CD8-positive, alpha-beta memory T cell (primary cell): ENCODE measurements around the gene SLC4A8. TPM values are rescaled to one million over a fixed set of nuclear protein-coding genes. Genes with fewer than 3 reads are reported as not detected.

Experiments used
- CTCF ChIA-PET: fragments of 350-600 bp; sonication (Branson Sonifier 250); formaldehyde crosslinking; loops from one replicate; lab custom pipeline; 2021; ENCODE audit warnings: antibody characterized with exemption; lab: Charles Lee
- POLR2A ChIA-PET: fragments of 350-600 bp; sonication (Branson Sonifier 250); formaldehyde crosslinking; loops from one replicate; lab custom pipeline; 2021; ENCODE audit warnings: antibody characterized with exemption; lab: Charles Lee
- DNase-seq, 5 donors: peaks; one replicate each; pipeline versions ENCODE4 v3.0.0 to v3.0.0-alpha.2; 2020 to 2022; ENCODE audit warnings: mixed read lengths in 1 of 5
- H3K27ac ChIP-seq: one replicate; pipeline ENCODE4 v1.7.0; 2013; ENCODE audit warnings: low read depth, mild to moderate bottlenecking, low read length, moderate library complexity
- H3K27me3 ChIP-seq: 2 replicates; pipeline ENCODE4 v1.7.0; 2013; ENCODE audit warnings: low read length, mild to moderate bottlenecking; ENCODE audit not compliant: insufficient read depth, poor library complexity, severe bottlenecking
- H3K36me3 ChIP-seq: 2 replicates; pipeline ENCODE4 v1.7.0; 2013; ENCODE audit warnings: mild to moderate bottlenecking, low read length, moderate library complexity; ENCODE audit not compliant: insufficient read depth
- H3K4me1 ChIP-seq: 2 replicates; pipeline ENCODE4 v1.7.0; 2013; ENCODE audit warnings: mild to moderate bottlenecking, low read length, moderate library complexity; ENCODE audit not compliant: insufficient read depth
- H3K4me3 ChIP-seq: 2 replicates; pipeline ENCODE4 v1.7.0; 2013; ENCODE audit warnings: mild to moderate bottlenecking, low read length
- H3K9me3 ChIP-seq: 2 replicates; pipeline ENCODE4 v1.7.0; 2013; ENCODE audit warnings: mild to moderate bottlenecking, low read length
- H3K27ac Mint-ChIP-seq, 8 donors: one replicate each; pipeline ENCODE4 v1.8.0; 2020 to 2021; ENCODE audit warnings: mixed read lengths in 8 of 8, mild to moderate bottlenecking in 6 of 8, inconsistent platforms in 3 of 8, moderate library complexity in 3 of 8
- H3K27me3 Mint-ChIP-seq, 2 donors: one replicate each; pipeline ENCODE4 v1.8.0; 2020 to 2021; ENCODE audit warnings: mixed read lengths in 2 of 2, mild to moderate bottlenecking in 1 of 2, moderate library complexity in 1 of 2
- H3K36me3 Mint-ChIP-seq, 3 donors: one replicate each; pipeline ENCODE4 v1.8.0; 2020 to 2021; ENCODE audit warnings: mixed read lengths in 3 of 3, inconsistent platforms in 1 of 3, mild to moderate bottlenecking in 1 of 3
- H3K4me1 Mint-ChIP-seq, 3 donors: one replicate each; pipeline ENCODE4 v1.8.0; 2020 to 2021; ENCODE audit warnings: mixed read lengths in 3 of 3, inconsistent platforms in 1 of 3, mild to moderate bottlenecking in 1 of 3
- H3K4me3 Mint-ChIP-seq, 7 donors: one replicate each; pipeline ENCODE4 v1.8.0; 2020 to 2021; ENCODE audit warnings: mixed read lengths in 7 of 7, mild to moderate bottlenecking in 6 of 7, moderate library complexity in 4 of 7, inconsistent platforms in 2 of 7
- H3K9me3 Mint-ChIP-seq, 5 donors: one replicate each; pipeline ENCODE4 v1.8.0; 2020 to 2022; ENCODE audit warnings: mixed read lengths in 5 of 5, mild to moderate bottlenecking in 3 of 5, moderate library complexity in 2 of 5, inconsistent platforms in 1 of 5
- polyA plus RNA-seq: library from polyadenylated mRNA; unstranded; fragments of 300-500 nt; fragmentation: Illumina TruSeq; gene quantifications from one replicate; pipeline ENCODE4 v1.2.3, GENCODE V29; 2021
- total RNA-seq, 2 experiments: library from RNA; stranded (reverse); gene quantifications; one replicate each; pipeline ENCODE4 v1.2.3, GENCODE V29; 2021

Gene SLC4A8
- total and polyA plus RNA-seq, 3 experiments from 2014 or later: 0.64 to 2.2 (median 2.0) TPM

- peaks cover 3% of the 10 kb centered on the region for H3K4me1 ChIP-seq
- POLR2A ChIA-PET: no interaction called here
- Mint-ChIP-seq H3K4me1 (peaks cover 2 to 3% (median 3%) of the 10 kb centered on the region in 3 donors), H3K27ac (peak overlapping the region in 1 of 8 donors; percentile 11), H3K4me3 (no peak overlapping the region), H3K27me3 (no peaks in the 10 kb centered on the region), H3K36me3 (peaks cover 0 to 2% (median 0%) of the 10 kb centered on the region in 3 donors), H3K9me3 (no peaks in the 10 kb centered on the region)
- CTCF ChIA-PET: no interaction called here
- no peaks in the 10 kb centered on the region for H3K9me3 ChIP-seq
- no peaks in the 10 kb centered on the region for H3K36me3 ChIP-seq
- no peak for DNase-seq
- no peak overlapping the region for H3K27ac ChIP-seq
- H3K4me3 ChIP-seq: no peak overlapping the region
- H3K27me3 ChIP-seq: no peaks in the 10 kb centered on the region
These were observed 23.6 kb upstream of the SLC4A8 start for GRCh38 chr12:51401020-51401419.

- Histone ChIP-seq H3K36me3 (no peaks in the 10 kb centered on the region), H3K27ac (no peak overlapping the region), H3K4me1 (no peaks in the 10 kb centered on the region), H3K9me3 (no peaks in the 10 kb centered on the region), H3K4me3 (no peak overlapping the region), H3K27me3 (no peaks in the 10 kb centered on the region)
- no peak overlapping the region for H3K27ac Mint-ChIP-seq
- CTCF ChIA-PET: no interaction called here
- no peak for DNase-seq
- H3K4me1 Mint-ChIP-seq: no peaks in the 10 kb centered on the region
- H3K36me3 Mint-ChIP-seq: peaks cover 0 to 2% (median 0%) of the 10 kb centered on the region in 3 donors
- H3K4me3 Mint-ChIP-seq: no peak overlapping the region
- H3K9me3 Mint-ChIP-seq: no peaks in the 10 kb centered on the region
- no peaks in the 10 kb centered on the region for H3K27me3 Mint-ChIP-seq
- POLR2A ChIA-PET: no interaction called here
These were observed 23.1 kb upstream of the SLC4A8 start for GRCh38 chr12:51401486-51401885.

GRCh38 chr12:51401900-51402299 is 22.7 kb upstream of the SLC4A8 start:
- Histone ChIP-seq H3K4me3 (no peak overlapping the region), H3K27ac (no peak overlapping the region), H3K9me3 (no peaks in the 10 kb centered on the region), H3K36me3 (no peaks in the 10 kb centered on the region), H3K27me3 (no peaks in the 10 kb centered on the region), H3K4me1 (no peaks in the 10 kb centered on the region)
- no peak overlapping the region for H3K4me3 Mint-ChIP-seq
- POLR2A ChIA-PET: no interaction called here
- H3K27me3 Mint-ChIP-seq: no peaks in the 10 kb centered on the region
- no peak for DNase-seq
- H3K9me3 Mint-ChIP-seq: no peaks in the 10 kb centered on the region
- peaks cover 0 to 2% (median 0%) of the 10 kb centered on the region in 3 donors for H3K36me3 Mint-ChIP-seq
- no peaks in the 10 kb centered on the region for H3K4me1 Mint-ChIP-seq
- CTCF ChIA-PET: no interaction called here
- peak overlapping the region in 1 of 8 donors; percentile 24 for H3K27ac Mint-ChIP-seq

GRCh38 chr12:51403159-51403558 is 21.5 kb upstream of the SLC4A8 start:
- H3K27ac Mint-ChIP-seq: no peak overlapping the region
- no peaks in the 10 kb centered on the region for H3K27me3 Mint-ChIP-seq
- H3K36me3 ChIP-seq: no peaks in the 10 kb centered on the region
- no peak for DNase-seq
- ChIA-PET CTCF (no interaction called here), POLR2A (no interaction called here)
- H3K4me1 Mint-ChIP-seq: no peaks in the 10 kb centered on the region
- H3K36me3 Mint-ChIP-seq: peaks cover 0 to 2% (median 0%) of the 10 kb centered on the region in 3 donors
- H3K9me3 ChIP-seq: no peaks in the 10 kb centered on the region
- no peak overlapping the region for H3K4me3 ChIP-seq
- no peaks in the 10 kb centered on the region for H3K27me3 ChIP-seq
- H3K4me3 Mint-ChIP-seq: no peak overlapping the region
- H3K4me1 ChIP-seq: no peaks in the 10 kb centered on the region
- no peak overlapping the region for H3K27ac ChIP-seq
- no peaks in the 10 kb centered on the region for H3K9me3 Mint-ChIP-seq

GRCh38 chr12:51403681-51404136 is 20.9 kb upstream of the SLC4A8 start:
- no peak overlapping the region for H3K27ac ChIP-seq
- no peak overlapping the region for H3K4me3 ChIP-seq
- H3K27me3 Mint-ChIP-seq: no peaks in the 10 kb centered on the region
- no peaks in the 10 kb centered on the region for H3K27me3 ChIP-seq
- H3K36me3 ChIP-seq: no peaks in the 10 kb centered on the region
- H3K9me3 Mint-ChIP-seq: no peaks in the 10 kb centered on the region
- no peaks in the 10 kb centered on the region for H3K4me1 ChIP-seq
- POLR2A ChIA-PET: no interaction called here
- H3K27ac Mint-ChIP-seq: no peak overlapping the region
- CTCF ChIA-PET: no interaction called here
- H3K4me1 Mint-ChIP-seq: no peaks in the 10 kb centered on the region
- no peaks in the 10 kb centered on the region for H3K9me3 ChIP-seq
- DNase-seq: no peak
- H3K36me3 Mint-ChIP-seq: peaks cover 0 to 2% (median 0%) of the 10 kb centered on the region in 3 donors
- no peak overlapping the region for H3K4me3 Mint-ChIP-seq

- DNase-seq: no peak
- no peaks in the 10 kb centered on the region for H3K4me1 ChIP-seq
- Mint-ChIP-seq H3K27me3 (no peaks in the 10 kb centered on the region), H3K27ac (no peak overlapping the region), H3K4me3 (peak overlapping the region in 1 of 7 donors; percentile 8), H3K9me3 (no peaks in the 10 kb centered on the region), H3K4me1 (no peaks in the 10 kb centered on the region), H3K36me3 (peaks cover 0 to 3% (median 0%) of the 10 kb centered on the region in 3 donors)
- no peak overlapping the region for H3K27ac ChIP-seq
- H3K27me3 ChIP-seq: no peaks in the 10 kb centered on the region
- H3K4me3 ChIP-seq: no peak overlapping the region
- no peaks in the 10 kb centered on the region for H3K36me3 ChIP-seq
- H3K9me3 ChIP-seq: no peaks in the 10 kb centered on the region
- CTCF ChIA-PET: no interaction called here
- POLR2A ChIA-PET: no interaction called here
These were observed 20.0 kb upstream of the SLC4A8 start for GRCh38 chr12:51404627-51405026.

- Mint-ChIP-seq H3K4me3 (no peak overlapping the region), H3K27me3 (no peaks in the 10 kb centered on the region), H3K9me3 (no peaks in the 10 kb centered on the region), H3K27ac (peak overlapping the region in 1 of 8 donors; percentile 1), H3K4me1 (no peaks in the 10 kb centered on the region), H3K36me3 (peaks cover 0 to 3% (median 0%) of the 10 kb centered on the region in 3 donors)
- Histone ChIP-seq H3K27ac (no peak overlapping the region), H3K27me3 (no peaks in the 10 kb centered on the region), H3K4me3 (no peak overlapping the region), H3K9me3 (no peaks in the 10 kb centered on the region), H3K36me3 (no peaks in the 10 kb centered on the region), H3K4me1 (no peaks in the 10 kb centered on the region)
- DNase-seq: no peak
- ChIA-PET POLR2A (no interaction called here), CTCF (no interaction called here)
These were observed 18.8 kb upstream of the SLC4A8 start for GRCh38 chr12:51405801-51406207.

GRCh38 chr12:51406290-51406689 is 18.3 kb upstream of the SLC4A8 start:
- Histone ChIP-seq H3K27ac (no peak overlapping the region), H3K9me3 (no peaks in the 10 kb centered on the region), H3K4me3 (no peak overlapping the region), H3K4me1 (no peaks in the 10 kb centered on the region), H3K27me3 (no peaks in the 10 kb centered on the region), H3K36me3 (no peaks in the 10 kb centered on the region)
- H3K27me3 Mint-ChIP-seq: no peaks in the 10 kb centered on the region
- no peak for DNase-seq
- H3K4me3 Mint-ChIP-seq: no peak overlapping the region
- no peaks in the 10 kb centered on the region for H3K4me1 Mint-ChIP-seq
- H3K36me3 Mint-ChIP-seq: peaks cover 0 to 3% (median 0%) of the 10 kb centered on the region in 3 donors
- H3K27ac Mint-ChIP-seq: peak overlapping the region in 2 of 8 donors; percentile 18 to 42
- CTCF ChIA-PET: no interaction called here
- POLR2A ChIA-PET: no interaction called here
- no peaks in the 10 kb centered on the region for H3K9me3 Mint-ChIP-seq
